Testis (tissue), 2 donors: ENCODE data around the gene ZNF792.

ENCODE experiments used
- POLR2A ChIP-seq: fragments of 450-650 bp; IDR thresholded peaks from one replicate; pipeline ENCODE4 v1.6.1; 2017; ENCODE audit warnings: antibody characterized with exemption, mild to moderate bottlenecking, moderate library complexity
- TF ChIP-seq, protein P1 (sequence below), 3 experiments: fragments of 450-650 bp in 2 of 3; fragments of 200-600 bp in 1 of 3; sonication (generic) in 1 of 3; IDR thresholded peaks; one replicate each; pipeline ENCODE4 v1.5.1; 2016 to 2019; ENCODE audit warnings: antibody characterized with exemption in 3 of 3, mild to moderate bottlenecking in 2 of 3, moderate library complexity in 1 of 3

GRCh38 chr19:35002037-35002535, 38.1 kb upstream of the ZNF792 start:
- TF ChIP-seq POLR2A = no peak
- TF ChIP-seq, protein P1, sequence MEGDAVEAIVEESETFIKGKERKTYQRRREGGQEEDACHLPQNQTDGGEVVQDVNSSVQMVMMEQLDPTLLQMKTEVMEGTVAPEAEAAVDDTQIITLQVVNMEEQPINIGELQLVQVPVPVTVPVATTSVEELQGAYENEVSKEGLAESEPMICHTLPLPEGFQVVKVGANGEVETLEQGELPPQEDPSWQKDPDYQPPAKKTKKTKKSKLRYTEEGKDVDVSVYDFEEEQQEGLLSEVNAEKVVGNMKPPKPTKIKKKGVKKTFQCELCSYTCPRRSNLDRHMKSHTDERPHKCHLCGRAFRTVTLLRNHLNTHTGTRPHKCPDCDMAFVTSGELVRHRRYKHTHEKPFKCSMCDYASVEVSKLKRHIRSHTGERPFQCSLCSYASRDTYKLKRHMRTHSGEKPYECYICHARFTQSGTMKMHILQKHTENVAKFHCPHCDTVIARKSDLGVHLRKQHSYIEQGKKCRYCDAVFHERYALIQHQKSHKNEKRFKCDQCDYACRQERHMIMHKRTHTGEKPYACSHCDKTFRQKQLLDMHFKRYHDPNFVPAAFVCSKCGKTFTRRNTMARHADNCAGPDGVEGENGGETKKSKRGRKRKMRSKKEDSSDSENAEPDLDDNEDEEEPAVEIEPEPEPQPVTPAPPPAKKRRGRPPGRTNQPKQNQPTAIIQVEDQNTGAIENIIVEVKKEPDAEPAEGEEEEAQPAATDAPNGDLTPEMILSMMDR (IDR thresholded peaks at IDR 0.05) = no peak
